Mammary epithelial cell (primary cell): ENCODE results near the gene MTRFR.

Experiments
- CTCF ChIP-seq, 2 donors: IDR thresholded peaks in 1 of 2; conservative IDR thresholded peaks in 1 of 2; 2 replicates each; pipeline ENCODE4 v1.5.1; 2011 to 2012; ENCODE audit warnings: inconsistent platforms in 2 of 2, low read length in 2 of 2, mild to moderate bottlenecking in 2 of 2, control low read depth in 1 of 2, low read depth in 1 of 2; ENCODE audit not compliant: insufficient read depth in 1 of 2; ENCODE audit errors: extremely low read depth in 1 of 2
- EZH2 ChIP-seq: IDR thresholded peaks from 2 replicates; pipeline ENCODE4 v1.6.1; 2012; ENCODE audit warnings: low read length, inconsistent platforms, borderline replicate concordance

- TF ChIP-seq CTCF (conservative IDR thresholded peaks at IDR 0.05 in 1 of 2, IDR thresholded peaks at IDR 0.05 in 1 of 2; ENCODE audit: extremely low read depth in 1 of 2, insufficient read depth in 1 of 2, low read depth in 1 of 2, low read length in 2 of 2) (no peak), EZH2 (no peak)
Observed at GRCh38 chr12:123268850-123269249, 35.6 kb downstream of the MTRFR start.
